Thyroid gland (tissue), 4 donors: ENCODE results near the gene TMEM200A.

Experiments used
- POLR2A ChIP-seq, 2 donors: fragments of 450-650 bp; IDR thresholded peaks; one replicate each; pipeline ENCODE4 v1.6.1; 2017; ENCODE audit warnings: antibody characterized with exemption in 2 of 2, mild to moderate bottlenecking in 2 of 2, moderate library complexity in 1 of 2
- TF ChIP-seq, protein P1 (sequence below), 6 experiments: fragments of 200-600 bp in 3 of 6; fragments of 450-650 bp in 3 of 6; sonication (generic) in 3 of 6; IDR thresholded peaks; one replicate each; pipeline ENCODE4 v1.5.1; 2016 to 2019; ENCODE audit warnings: antibody characterized with exemption in 6 of 6, mild to moderate bottlenecking in 2 of 6, inconsistent platforms in 1 of 6, moderate library complexity in 1 of 6

DNA sequence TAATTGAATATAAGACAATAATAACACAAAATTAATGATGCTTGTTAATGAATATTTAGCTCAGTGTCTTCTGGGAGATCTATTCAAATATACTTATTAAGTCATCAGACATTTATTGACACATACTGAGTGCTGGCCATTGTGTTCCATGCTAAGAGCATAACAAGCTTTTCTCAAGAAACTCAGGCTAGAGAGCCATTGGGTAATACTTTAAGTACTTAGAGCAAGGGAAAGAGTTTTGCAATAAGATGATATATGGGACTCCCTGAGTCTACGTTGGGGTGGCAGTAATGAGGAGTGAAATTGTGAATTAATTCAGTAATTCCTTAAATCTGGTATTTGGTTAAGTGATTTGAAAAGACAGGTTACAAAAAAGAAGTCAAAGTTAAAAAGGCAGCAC, 11.1 kb downstream of the TMEM200A start:
- TF ChIP-seq, protein P1, sequence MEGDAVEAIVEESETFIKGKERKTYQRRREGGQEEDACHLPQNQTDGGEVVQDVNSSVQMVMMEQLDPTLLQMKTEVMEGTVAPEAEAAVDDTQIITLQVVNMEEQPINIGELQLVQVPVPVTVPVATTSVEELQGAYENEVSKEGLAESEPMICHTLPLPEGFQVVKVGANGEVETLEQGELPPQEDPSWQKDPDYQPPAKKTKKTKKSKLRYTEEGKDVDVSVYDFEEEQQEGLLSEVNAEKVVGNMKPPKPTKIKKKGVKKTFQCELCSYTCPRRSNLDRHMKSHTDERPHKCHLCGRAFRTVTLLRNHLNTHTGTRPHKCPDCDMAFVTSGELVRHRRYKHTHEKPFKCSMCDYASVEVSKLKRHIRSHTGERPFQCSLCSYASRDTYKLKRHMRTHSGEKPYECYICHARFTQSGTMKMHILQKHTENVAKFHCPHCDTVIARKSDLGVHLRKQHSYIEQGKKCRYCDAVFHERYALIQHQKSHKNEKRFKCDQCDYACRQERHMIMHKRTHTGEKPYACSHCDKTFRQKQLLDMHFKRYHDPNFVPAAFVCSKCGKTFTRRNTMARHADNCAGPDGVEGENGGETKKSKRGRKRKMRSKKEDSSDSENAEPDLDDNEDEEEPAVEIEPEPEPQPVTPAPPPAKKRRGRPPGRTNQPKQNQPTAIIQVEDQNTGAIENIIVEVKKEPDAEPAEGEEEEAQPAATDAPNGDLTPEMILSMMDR (IDR thresholded peaks at IDR 0.05): no peak
- TF ChIP-seq POLR2A (IDR thresholded peaks at IDR 0.05): no peak
